C4-2B (cell line): ENCODE measurements around the gene RAD17.
"Not testable (repeated sequence)": the region's sequence is repeated elsewhere in the genome, so short reads cannot be mapped to it uniquely, and the experiment has no call there.

Experiments
- H3K27ac ChIP-seq: fragments of 450-650 bp; 2 replicates; pipeline ENCODE4 v1.5.1; 2017
- CTCF ChIP-seq: fragments of 450-650 bp; conservative IDR thresholded peaks from 2 replicates; pipeline ENCODE4 v1.5.1; 2017; ENCODE audit warnings: mild to moderate bottlenecking
- ZFX ChIP-seq: fragments of 450-650 bp; IDR thresholded peaks from 2 replicates; pipeline ENCODE4 v1.6.1; 2017

RAD17 gene

GRCh38 chr5:69431424-69432303 is 62.0 kb downstream of the RAD17 start:
- TF ChIP-seq CTCF (no peak), ZFX (no peak)
- H3K27ac ChIP-seq, result no peak overlapping the region

DNA sequence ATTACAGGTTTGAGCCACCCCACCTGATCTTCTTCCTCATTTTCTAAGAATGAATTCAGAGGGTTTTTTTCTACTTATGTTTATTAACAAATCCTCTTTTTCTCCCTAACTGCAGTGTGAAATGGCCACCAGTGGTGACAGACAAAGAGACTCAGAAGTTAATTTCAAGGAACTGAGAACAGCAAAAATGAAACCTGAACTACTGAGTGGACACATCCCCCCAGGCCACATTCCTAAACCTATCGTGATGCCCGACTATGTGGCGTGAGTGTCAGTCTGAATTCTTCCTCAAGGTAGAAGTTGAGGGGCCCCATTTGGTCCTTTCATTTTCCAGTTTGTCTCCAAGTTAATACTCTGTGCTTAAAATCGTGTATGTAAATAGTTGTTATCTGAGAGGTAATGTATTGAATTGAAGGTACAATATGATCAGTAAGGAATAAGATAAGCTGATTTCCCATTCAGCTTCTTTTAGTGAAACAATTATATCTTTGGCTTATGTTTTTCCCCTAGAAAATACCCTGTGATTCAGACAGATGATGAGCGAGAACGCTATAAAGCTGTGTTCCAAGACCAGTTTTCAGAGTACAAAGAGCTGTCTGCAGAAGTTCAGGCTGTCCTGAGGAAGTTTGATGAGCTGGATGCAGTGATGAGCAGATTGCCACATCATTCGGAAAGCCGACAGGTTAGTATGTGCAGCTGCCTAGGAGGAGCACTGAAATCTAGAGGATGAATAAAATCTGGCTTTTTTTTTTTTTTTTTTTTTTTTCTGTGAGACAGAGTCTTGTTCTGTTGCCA is 63.0 kb downstream of the RAD17 start:
- H3K27ac ChIP-seq, result no peak overlapping the region
- TF ChIP-seq CTCF, result no peak
- TF ChIP-seq ZFX, result no peak

GRCh38 chr5:69435276-69435884 is 65.8 kb downstream of the RAD17 start:
- not testable (repeated sequence) for H3K27ac ChIP-seq

- TF ChIP-seq CTCF (no peak), ZFX (no peak)
- no peak overlapping the region for H3K27ac ChIP-seq
These were observed 74.6 kb downstream of the RAD17 start for GRCh38 chr5:69444127-69444754.

GRCh38 chr5:69449511-69449910 is 79.9 kb downstream of the RAD17 start:
- no peak overlapping the region for H3K27ac ChIP-seq
- TF ChIP-seq CTCF, result no peak
- no peak for TF ChIP-seq ZFX

GRCh38 chr5:69450116-69450515 is 80.5 kb downstream of the RAD17 start:
- H3K27ac ChIP-seq, result no peak overlapping the region
- no peak for TF ChIP-seq CTCF
- TF ChIP-seq ZFX, result no peak

DNA sequence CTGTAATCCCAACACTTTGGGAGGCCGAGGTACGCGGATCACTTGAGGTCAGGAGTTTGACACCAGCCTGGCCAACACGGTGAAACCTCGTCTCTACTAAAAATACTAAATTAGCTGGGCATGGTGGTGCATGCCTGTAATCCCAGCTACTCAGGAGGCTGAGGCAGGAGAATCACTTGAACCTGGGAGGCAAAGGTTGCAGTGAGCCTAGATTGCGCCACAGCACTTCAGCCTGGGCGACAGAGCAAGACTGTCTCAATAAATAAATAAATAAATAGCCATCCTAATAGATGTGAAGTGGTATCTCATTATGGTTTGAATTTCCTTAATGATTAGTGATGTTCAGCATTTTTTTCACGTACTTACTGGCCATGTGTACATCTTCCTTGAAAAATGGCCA is 80.9 kb downstream of the RAD17 start:
- H3K27ac ChIP-seq, result not testable (repeated sequence)
